Measurements from ENCODE around the gene SPIRE1.

The SPIRE1 gene

DNA sequence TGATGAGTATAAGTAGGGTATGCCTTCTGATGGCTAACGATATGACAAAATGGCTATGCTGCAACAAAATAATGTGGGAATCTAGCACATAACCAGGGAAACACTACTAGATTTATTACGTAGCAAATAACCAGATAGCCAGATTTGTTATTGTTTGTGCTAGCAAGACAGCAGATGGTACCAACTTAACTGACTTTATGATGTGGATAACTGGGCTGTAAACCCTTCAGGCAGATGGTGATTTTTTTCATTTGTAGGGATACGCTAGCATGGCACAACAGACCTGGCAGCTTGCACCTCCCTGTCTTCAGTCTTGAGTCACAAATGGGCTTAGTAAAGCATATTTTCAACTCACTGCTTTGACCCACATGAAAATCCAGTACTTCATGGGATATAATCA lies 201.5 kb downstream of the SPIRE1 start:
- Histone ChIP-seq H3K4me1 (ENCODE audit: control extremely low read depth in 1 of 4, control insufficient read depth in 4 of 4, insufficient read depth in 4 of 4, low read length in 3 of 4) (peaks cover 0 to 5% (median 4%) of the 10 kb centered on the region in 4 experiments), H3K27ac (ENCODE audit: insufficient read depth in 1 of 2, low read depth in 1 of 2, low read length in 2 of 2, poor library complexity in 1 of 2, severe bottlenecking in 2 of 2) (no peak overlapping the region), H3K27me3 (replicated peaks in 2 of 5; ENCODE audit: control insufficient read depth in 4 of 5, insufficient read depth in 5 of 5, low read length in 4 of 5) (no peaks in the 10 kb centered on the region), H3K4me3 (ENCODE audit: control insufficient read depth in 1 of 7, extremely low read depth in 1 of 7, insufficient read depth in 4 of 7, low read depth in 2 of 7, low read length in 6 of 7) (no peak overlapping the region), H3K36me3 (ENCODE audit: control insufficient read depth in 4 of 4, insufficient read depth in 4 of 4, low read length in 3 of 4) (peaks cover 0 to 39% (median 5%) of the 10 kb centered on the region in 4 experiments), H3K9me3 (ENCODE audit: control extremely low read depth in 1 of 5, control insufficient read depth in 4 of 5, insufficient read depth in 2 of 5, low read depth in 1 of 5, low read length in 4 of 5) (no peaks in the 10 kb centered on the region)
- CTCF ChIA-PET = no interaction called here
- WGBS (ENCODE audit: insufficient coverage) = 100% methylated on average over 2 of the region's 3 CpGs
- POLR2A ChIA-PET = interaction anchor here (0.6 kb wide), 1 partner anchor 150 kb away, joined by 3 read pairs; no protein-coding TSS in a partner anchor
- DNase-seq = no peak

DNA sequence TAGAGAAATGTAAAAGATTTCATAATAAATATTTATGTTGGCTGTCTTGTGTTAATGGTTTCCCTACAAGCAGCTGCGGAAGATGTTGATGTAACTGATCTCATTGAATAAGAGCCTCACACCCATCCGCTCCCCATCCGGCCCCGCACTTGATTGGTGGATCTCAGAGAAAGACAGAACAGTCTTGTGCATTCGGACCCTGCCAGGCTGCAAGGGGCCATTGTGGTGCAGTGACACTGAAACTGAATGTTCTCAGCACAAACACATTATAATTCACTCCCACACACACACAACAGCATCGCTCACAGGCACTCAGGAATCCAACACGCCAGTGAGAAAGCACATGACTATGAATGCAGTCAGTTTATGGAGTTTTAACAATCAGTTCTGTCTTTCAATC lies 202.4 kb downstream of the SPIRE1 start:
- H3K4me3 ChIP-seq (ENCODE audit: control insufficient read depth in 1 of 7, extremely low read depth in 1 of 7, insufficient read depth in 4 of 7, low read depth in 2 of 7, low read length in 6 of 7) = no peak overlapping the region
- no peak for DNase-seq
- H3K36me3 ChIP-seq (ENCODE audit: control insufficient read depth in 4 of 4, insufficient read depth in 4 of 4, low read length in 3 of 4) = peaks cover 0 to 41% (median 5%) of the 10 kb centered on the region in 4 experiments
- 98% methylated on average over 6 of the region's 7 CpGs for WGBS (ENCODE audit: insufficient coverage)
- H3K9me3 ChIP-seq (ENCODE audit: control extremely low read depth in 1 of 5, control insufficient read depth in 4 of 5, insufficient read depth in 2 of 5, low read depth in 1 of 5, low read length in 4 of 5) = no peaks in the 10 kb centered on the region
- ChIA-PET CTCF (no interaction called here), POLR2A (no interaction called here)
- H3K4me1 ChIP-seq (ENCODE audit: control extremely low read depth in 1 of 4, control insufficient read depth in 4 of 4, insufficient read depth in 4 of 4, low read length in 3 of 4) = no peaks in the 10 kb centered on the region
- H3K27me3 ChIP-seq (replicated peaks in 2 of 5; ENCODE audit: control insufficient read depth in 4 of 5, insufficient read depth in 5 of 5, low read length in 4 of 5) = no peaks in the 10 kb centered on the region
- H3K27ac ChIP-seq (ENCODE audit: insufficient read depth in 1 of 2, low read depth in 1 of 2, low read length in 2 of 2, poor library complexity in 1 of 2, severe bottlenecking in 2 of 2) = no peak overlapping the region

DNA sequence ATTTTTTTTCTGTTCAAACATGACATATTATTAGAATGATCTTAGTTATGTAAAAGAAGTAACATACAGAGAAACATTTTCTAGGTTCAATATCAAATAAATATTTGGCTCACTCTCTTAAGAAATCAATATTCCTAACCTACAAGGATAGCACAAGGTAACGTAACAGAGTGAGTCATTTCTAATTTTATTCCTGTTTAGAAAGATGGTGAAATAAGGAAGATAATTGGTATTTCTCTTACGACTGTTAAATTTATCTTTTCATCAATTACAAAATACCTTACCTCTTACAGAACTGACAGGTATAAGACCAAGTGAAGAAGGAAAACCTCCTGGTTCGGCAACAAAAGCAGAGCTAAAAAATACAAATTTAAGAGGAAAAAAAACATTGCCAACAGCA lies 205.1 kb downstream of the SPIRE1 start:
- no CpG with 5 or more reads among the region's 3 CpGs for WGBS (ENCODE audit: insufficient coverage)
- Histone ChIP-seq H3K27ac (ENCODE audit: insufficient read depth in 1 of 2, low read depth in 1 of 2, low read length in 2 of 2, poor library complexity in 1 of 2, severe bottlenecking in 2 of 2) (no peak overlapping the region), H3K36me3 (ENCODE audit: control insufficient read depth in 4 of 4, insufficient read depth in 4 of 4, low read length in 3 of 4) (peaks cover 0 to 41% (median 8%) of the 10 kb centered on the region in 4 experiments), H3K9me3 (ENCODE audit: control extremely low read depth in 1 of 5, control insufficient read depth in 4 of 5, insufficient read depth in 2 of 5, low read depth in 1 of 5, low read length in 4 of 5) (no peaks in the 10 kb centered on the region), H3K4me1 (ENCODE audit: control extremely low read depth in 1 of 4, control insufficient read depth in 4 of 4, insufficient read depth in 4 of 4, low read length in 3 of 4) (no peaks in the 10 kb centered on the region), H3K27me3 (replicated peaks in 2 of 5; ENCODE audit: control insufficient read depth in 4 of 5, insufficient read depth in 5 of 5, low read length in 4 of 5) (no peaks in the 10 kb centered on the region), H3K4me3 (ENCODE audit: control insufficient read depth in 1 of 7, extremely low read depth in 1 of 7, insufficient read depth in 4 of 7, low read depth in 2 of 7, low read length in 6 of 7) (no peak overlapping the region)
- DNase-seq = no peak
- CTCF ChIA-PET = interaction anchor here (0.9 to 2.1 kb wide), 2 partner anchors 13 to 29 kb away, joined by 3 to 5 read pairs; no protein-coding TSS in a partner anchor
- POLR2A ChIA-PET = no interaction called here

DNA sequence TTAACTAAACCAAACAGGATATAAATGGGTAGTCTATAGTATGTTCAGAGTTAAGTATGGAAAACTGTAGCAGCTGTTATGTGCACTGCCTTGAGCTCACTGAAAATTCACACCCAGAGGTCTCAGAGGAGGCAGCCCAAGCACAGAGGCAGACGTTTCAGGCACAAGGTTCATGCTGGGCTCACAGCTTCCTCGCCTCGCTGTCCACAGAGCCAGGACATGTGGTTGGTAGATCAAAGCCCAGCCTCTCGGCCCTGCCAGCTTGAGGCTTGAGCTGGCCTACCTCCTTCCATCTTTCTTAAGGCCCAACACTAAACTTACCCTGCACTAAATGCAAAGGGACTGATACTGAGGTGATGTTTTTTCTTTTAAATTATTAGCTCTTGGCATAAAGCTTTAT lies 206.5 kb downstream of the SPIRE1 start:
- CTCF ChIA-PET = interaction anchor here (0.8 to 2.3 kb wide), 5 partner anchors 10 to 39 kb away, joined by 4 to 8 read pairs (median 4); no protein-coding TSS in a partner anchor
- H3K4me1 ChIP-seq (ENCODE audit: control extremely low read depth in 1 of 4, control insufficient read depth in 4 of 4, insufficient read depth in 4 of 4, low read length in 3 of 4) = no peaks in the 10 kb centered on the region
- WGBS (ENCODE audit: insufficient coverage) = 100% methylated on average over 2 of the region's 4 CpGs
- H3K27me3 ChIP-seq (replicated peaks in 2 of 5; ENCODE audit: control insufficient read depth in 4 of 5, insufficient read depth in 5 of 5, low read length in 4 of 5) = no peaks in the 10 kb centered on the region
- no peak overlapping the region for H3K4me3 ChIP-seq (ENCODE audit: control insufficient read depth in 1 of 7, extremely low read depth in 1 of 7, insufficient read depth in 4 of 7, low read depth in 2 of 7, low read length in 6 of 7)
- POLR2A ChIA-PET = no interaction called here
- H3K9me3 ChIP-seq (ENCODE audit: control extremely low read depth in 1 of 5, control insufficient read depth in 4 of 5, insufficient read depth in 2 of 5, low read depth in 1 of 5, low read length in 4 of 5) = no peaks in the 10 kb centered on the region
- peaks cover 0 to 41% (median 8%) of the 10 kb centered on the region in 4 experiments for H3K36me3 ChIP-seq (ENCODE audit: control insufficient read depth in 4 of 4, insufficient read depth in 4 of 4, low read length in 3 of 4)
- no peak for DNase-seq
- no peak overlapping the region for H3K27ac ChIP-seq (ENCODE audit: insufficient read depth in 1 of 2, low read depth in 1 of 2, low read length in 2 of 2, poor library complexity in 1 of 2, severe bottlenecking in 2 of 2)

DNA sequence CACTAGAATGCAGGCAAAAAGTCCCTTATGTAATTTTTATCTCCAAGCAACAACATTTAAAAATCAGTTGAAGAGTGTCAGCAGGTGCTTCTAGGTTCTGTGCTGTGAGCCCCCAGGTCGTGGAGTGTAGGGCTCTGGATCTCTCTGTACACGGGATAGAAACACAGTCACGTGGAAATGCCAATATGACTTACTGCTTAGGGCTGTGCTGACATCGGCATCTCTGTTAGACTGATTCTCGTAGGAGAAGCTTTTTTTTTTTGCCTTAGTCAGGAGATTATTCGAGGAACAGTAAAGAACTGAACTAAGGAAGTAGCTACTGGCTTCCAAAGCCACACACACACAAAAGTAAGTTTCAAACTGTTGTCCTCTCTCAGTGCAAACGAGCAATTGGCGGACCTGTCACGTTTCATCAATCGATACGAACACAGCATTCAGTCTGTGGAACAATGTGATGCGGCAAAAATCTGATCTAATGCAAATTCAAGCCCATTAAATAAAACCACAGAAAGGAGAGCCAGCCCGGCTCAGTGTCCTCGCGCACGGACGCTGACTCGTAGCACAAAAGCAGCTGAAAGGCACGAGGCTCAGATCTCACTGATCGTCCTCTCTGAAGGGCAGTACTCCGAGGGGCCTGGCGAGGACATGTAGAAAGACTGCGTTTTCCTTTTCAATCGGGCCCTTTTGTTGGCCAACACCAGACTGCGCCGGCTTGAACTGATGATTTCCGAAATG lies 208.7 kb downstream of the SPIRE1 start:
- 95% methylated on average over 25 of the region's 27 CpGs for WGBS (ENCODE audit: insufficient coverage)
- peaks cover 2 to 43% (median 18%) of the 10 kb centered on the region in 4 experiments for H3K36me3 ChIP-seq (ENCODE audit: control insufficient read depth in 4 of 4, insufficient read depth in 4 of 4, low read length in 3 of 4)

DNA sequence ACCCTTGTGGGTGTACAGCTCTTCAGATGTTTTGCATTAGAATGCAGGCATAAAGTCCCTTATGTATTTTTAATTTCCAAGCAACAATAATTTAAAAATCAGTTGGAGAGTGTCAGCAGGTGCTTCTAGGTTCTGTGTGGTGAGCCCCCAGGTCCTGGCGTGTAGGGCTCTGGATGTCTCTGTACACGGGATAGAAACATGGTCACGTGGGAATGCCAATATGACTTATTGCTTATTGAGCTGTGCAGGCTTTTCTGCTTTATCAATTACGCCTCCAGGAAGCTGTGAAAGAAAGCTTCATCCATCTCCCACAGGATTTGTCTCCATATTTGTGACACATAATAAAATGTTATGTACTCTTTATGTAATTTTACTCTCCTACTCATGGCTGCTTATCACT lies 212.4 kb downstream of the SPIRE1 start:
- Histone ChIP-seq H3K27me3 (replicated peaks in 2 of 5; ENCODE audit: control insufficient read depth in 4 of 5, insufficient read depth in 5 of 5, low read length in 4 of 5) (no peaks in the 10 kb centered on the region), H3K27ac (ENCODE audit: insufficient read depth in 1 of 2, low read depth in 1 of 2, low read length in 2 of 2, poor library complexity in 1 of 2, severe bottlenecking in 2 of 2) (no peak overlapping the region), H3K4me3 (ENCODE audit: control insufficient read depth in 1 of 7, extremely low read depth in 1 of 7, insufficient read depth in 4 of 7, low read depth in 2 of 7, low read length in 6 of 7) (no peak overlapping the region), H3K36me3 (ENCODE audit: control insufficient read depth in 4 of 4, insufficient read depth in 4 of 4, low read length in 3 of 4) (peaks cover 9 to 30% (median 25%) of the 10 kb centered on the region in 4 experiments), H3K9me3 (ENCODE audit: control extremely low read depth in 1 of 5, control insufficient read depth in 4 of 5, insufficient read depth in 2 of 5, low read depth in 1 of 5, low read length in 4 of 5) (peaks cover 2 to 21% (median 12%) of the 10 kb centered on the region in 5 experiments), H3K4me1 (ENCODE audit: control extremely low read depth in 1 of 4, control insufficient read depth in 4 of 4, insufficient read depth in 4 of 4, low read length in 3 of 4) (no peaks in the 10 kb centered on the region)
- POLR2A ChIA-PET = no interaction called here
- WGBS (ENCODE audit: insufficient coverage) = 96% methylated on average over 4 of the region's 4 CpGs
- CTCF ChIA-PET = interaction anchor here (1.2 to 1.7 kb wide), 3 partner anchors 33 to 95 kb away, joined by 3 to 6 read pairs (median 5); no protein-coding TSS in a partner anchor
- DNase-seq = no peak

More for the DNA sequence above, 208.7 kb downstream of the SPIRE1 start:
- H3K9me3 ChIP-seq (ENCODE audit: control extremely low read depth in 1 of 5, control insufficient read depth in 4 of 5, insufficient read depth in 2 of 5, low read depth in 1 of 5, low read length in 4 of 5) = peaks cover 0 to 8% (median 5%) of the 10 kb centered on the region in 5 experiments
- POLR2A ChIA-PET = no interaction called here
- H3K4me3 ChIP-seq (ENCODE audit: control insufficient read depth in 1 of 7, extremely low read depth in 1 of 7, insufficient read depth in 4 of 7, low read depth in 2 of 7, low read length in 6 of 7) = no peak overlapping the region
- CTCF ChIA-PET = interaction anchor here (1.3 kb wide), 1 partner anchor 12 kb away, joined by 3 read pairs; no protein-coding TSS in a partner anchor
- no peaks in the 10 kb centered on the region for H3K4me1 ChIP-seq (ENCODE audit: control extremely low read depth in 1 of 4, control insufficient read depth in 4 of 4, insufficient read depth in 4 of 4, low read length in 3 of 4)
- no peak for DNase-seq
- H3K27ac ChIP-seq (ENCODE audit: insufficient read depth in 1 of 2, low read depth in 1 of 2, low read length in 2 of 2, poor library complexity in 1 of 2, severe bottlenecking in 2 of 2) = no peak overlapping the region
- no peaks in the 10 kb centered on the region for H3K27me3 ChIP-seq (replicated peaks in 2 of 5; ENCODE audit: control insufficient read depth in 4 of 5, insufficient read depth in 5 of 5, low read length in 4 of 5)

DNA sequence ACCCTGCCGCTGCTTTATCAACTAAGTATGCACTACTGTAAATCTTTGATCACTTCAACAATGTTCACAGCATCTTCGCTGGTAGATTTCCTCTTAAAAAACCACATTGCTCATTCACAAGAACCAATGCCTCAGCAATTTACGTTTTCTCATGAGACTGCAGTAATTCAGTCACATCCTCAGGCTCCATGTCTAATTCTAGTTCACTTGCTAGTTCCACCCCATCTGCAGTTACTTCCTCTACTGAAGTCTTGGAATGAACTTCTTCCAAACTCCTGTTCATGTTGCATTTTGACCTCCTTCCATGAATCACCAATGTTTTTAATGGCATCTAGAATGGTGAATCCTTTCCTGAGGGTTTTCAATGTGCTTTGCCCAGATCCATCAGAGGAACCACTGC lies 214.4 kb downstream of the SPIRE1 start:
- DNase-seq = no peak
- ChIA-PET POLR2A (no interaction called here), CTCF (no interaction called here)
- 97% methylated on average over 3 of the region's 3 CpGs for WGBS (ENCODE audit: insufficient coverage)
- Histone ChIP-seq H3K36me3 (ENCODE audit: control insufficient read depth in 4 of 4, insufficient read depth in 4 of 4, low read length in 3 of 4) (peaks cover 9 to 29% (median 14%) of the 10 kb centered on the region in 4 experiments), H3K4me3 (ENCODE audit: control insufficient read depth in 1 of 7, extremely low read depth in 1 of 7, insufficient read depth in 4 of 7, low read depth in 2 of 7, low read length in 6 of 7) (no peak overlapping the region), H3K27ac (ENCODE audit: insufficient read depth in 1 of 2, low read depth in 1 of 2, low read length in 2 of 2, poor library complexity in 1 of 2, severe bottlenecking in 2 of 2) (no peak overlapping the region), H3K27me3 (replicated peaks in 2 of 5; ENCODE audit: control insufficient read depth in 4 of 5, insufficient read depth in 5 of 5, low read length in 4 of 5) (no peaks in the 10 kb centered on the region), H3K4me1 (ENCODE audit: control extremely low read depth in 1 of 4, control insufficient read depth in 4 of 4, insufficient read depth in 4 of 4, low read length in 3 of 4) (no peaks in the 10 kb centered on the region), H3K9me3 (ENCODE audit: control extremely low read depth in 1 of 5, control insufficient read depth in 4 of 5, insufficient read depth in 2 of 5, low read depth in 1 of 5, low read length in 4 of 5) (peaks cover 2 to 21% (median 12%) of the 10 kb centered on the region in 5 experiments)

All from common myeloid progenitor, CD34-positive (primary cell).